ENCODE measurements around the gene FUZ. TPM values are rescaled to one million over a fixed set of nuclear protein-coding genes. Genes with fewer than 3 reads are reported as not detected.

FUZ gene
- total and polyA plus RNA-seq, 12 donors, result 7.6 to 72.5 (median 45.7) TPM

DNA sequence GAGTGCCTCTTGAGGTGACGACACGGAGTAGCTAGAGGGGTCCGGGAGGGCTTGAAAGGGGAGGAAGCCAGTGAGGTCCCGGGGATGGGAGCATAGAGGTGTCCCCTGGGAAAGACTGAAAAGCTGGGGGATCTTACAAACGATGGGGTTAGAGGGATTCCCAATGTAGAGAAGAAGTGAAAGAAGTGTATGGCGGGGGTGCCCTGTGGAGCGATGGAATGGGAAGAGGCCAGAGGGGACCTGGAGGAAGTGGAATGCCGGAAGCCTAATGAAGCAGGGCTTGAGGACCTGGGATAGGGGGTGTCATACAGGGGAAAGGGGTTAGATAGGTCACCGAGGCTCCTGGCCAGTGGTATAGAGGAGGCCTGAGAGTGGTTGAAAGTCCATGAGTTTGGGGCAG is 45.7 kb downstream of the FUZ start:
- 0 to 1% (median 1%) methylated on average over 9 of the region's 9 CpGs for WGBS, 4 donors

DNA sequence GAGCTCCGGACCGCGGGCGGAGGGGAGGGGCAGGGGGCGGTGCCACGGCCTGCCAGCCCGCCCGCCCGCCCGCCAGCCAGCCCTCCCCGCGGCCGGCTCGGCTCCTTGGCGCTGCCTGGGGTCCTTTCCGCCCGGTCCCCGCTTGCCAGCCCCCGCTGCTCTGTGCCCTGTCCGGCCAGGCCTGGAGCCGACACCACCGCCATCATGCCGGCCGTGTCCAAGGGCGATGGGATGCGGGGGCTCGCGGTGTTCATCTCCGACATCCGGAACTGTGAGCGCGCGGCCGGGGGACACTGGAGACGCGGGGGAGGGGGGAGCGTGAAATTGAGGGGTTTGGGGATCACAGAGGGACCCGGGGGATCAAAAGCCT is 46.2 kb downstream of the FUZ start, which contains the start of gene AP2A1:
TSS of gene AP2A1 (plus strand) at position 72 of the 370 bp plus-strand sequence. CDS start at position 205, 133 bp downstream.
- H3K36me3 ChIP-seq (replicated peaks in 1 of 2), result no peaks in the 10 kb centered on the region
- DNase-seq, result no peak
- peak within 1 kb of the TSS; percentile 87 to 98 (median 91) for H3K4me3 ChIP-seq
- intact Hi-C loops (cut with DNase I), result no loop called here
- H3K9me3 ChIP-seq (replicated peaks in 1 of 3), result no peaks in the 10 kb centered on the region
- peaks cover 28 to 40% of the 10 kb centered on the region in 2 donors for H3K4me1 ChIP-seq (replicated peaks in 1 of 2)
- H3K27me3 ChIP-seq, result no peaks in the 10 kb centered on the region
- TF ChIP-seq POLR2A (IDR thresholded peaks at IDR 0.05), result peak in 1 of 2 donors; percentile 51
- TF ChIP-seq, protein P1, sequence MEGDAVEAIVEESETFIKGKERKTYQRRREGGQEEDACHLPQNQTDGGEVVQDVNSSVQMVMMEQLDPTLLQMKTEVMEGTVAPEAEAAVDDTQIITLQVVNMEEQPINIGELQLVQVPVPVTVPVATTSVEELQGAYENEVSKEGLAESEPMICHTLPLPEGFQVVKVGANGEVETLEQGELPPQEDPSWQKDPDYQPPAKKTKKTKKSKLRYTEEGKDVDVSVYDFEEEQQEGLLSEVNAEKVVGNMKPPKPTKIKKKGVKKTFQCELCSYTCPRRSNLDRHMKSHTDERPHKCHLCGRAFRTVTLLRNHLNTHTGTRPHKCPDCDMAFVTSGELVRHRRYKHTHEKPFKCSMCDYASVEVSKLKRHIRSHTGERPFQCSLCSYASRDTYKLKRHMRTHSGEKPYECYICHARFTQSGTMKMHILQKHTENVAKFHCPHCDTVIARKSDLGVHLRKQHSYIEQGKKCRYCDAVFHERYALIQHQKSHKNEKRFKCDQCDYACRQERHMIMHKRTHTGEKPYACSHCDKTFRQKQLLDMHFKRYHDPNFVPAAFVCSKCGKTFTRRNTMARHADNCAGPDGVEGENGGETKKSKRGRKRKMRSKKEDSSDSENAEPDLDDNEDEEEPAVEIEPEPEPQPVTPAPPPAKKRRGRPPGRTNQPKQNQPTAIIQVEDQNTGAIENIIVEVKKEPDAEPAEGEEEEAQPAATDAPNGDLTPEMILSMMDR (IDR thresholded peaks at IDR 0.05), result no peak
- 0 to 1% (median 1%) methylated on average over 19 to 38 of the region's 38 CpGs; no CpG with 5 or more reads in 1 of the 4 donors for WGBS, 4 donors
- H3K27ac ChIP-seq, result peak within 1 kb of the TSS; percentile 84 to 95 (median 94)

More for the DNA sequence above, 45.7 kb downstream of the FUZ start:
- peak in 1 of 7 donors; percentile 28 for DNase-seq
- Histone ChIP-seq H3K27me3 (no peaks in the 10 kb centered on the region), H3K4me3 (peak overlapping the region; percentile 87 to 98 (median 91)), H3K27ac (peak overlapping the region; percentile 64 to 94 (median 76)), H3K9me3 (replicated peaks in 1 of 3) (no peaks in the 10 kb centered on the region), H3K4me1 (replicated peaks in 1 of 2) (peaks cover 28 to 40% of the 10 kb centered on the region in 2 donors), H3K36me3 (replicated peaks in 1 of 2) (no peaks in the 10 kb centered on the region)
- TF ChIP-seq, protein P1 (IDR thresholded peaks at IDR 0.05), result no peak
- no peak for TF ChIP-seq POLR2A (IDR thresholded peaks at IDR 0.05)
- intact Hi-C loops (cut with DNase I), result no loop called here

DNA sequence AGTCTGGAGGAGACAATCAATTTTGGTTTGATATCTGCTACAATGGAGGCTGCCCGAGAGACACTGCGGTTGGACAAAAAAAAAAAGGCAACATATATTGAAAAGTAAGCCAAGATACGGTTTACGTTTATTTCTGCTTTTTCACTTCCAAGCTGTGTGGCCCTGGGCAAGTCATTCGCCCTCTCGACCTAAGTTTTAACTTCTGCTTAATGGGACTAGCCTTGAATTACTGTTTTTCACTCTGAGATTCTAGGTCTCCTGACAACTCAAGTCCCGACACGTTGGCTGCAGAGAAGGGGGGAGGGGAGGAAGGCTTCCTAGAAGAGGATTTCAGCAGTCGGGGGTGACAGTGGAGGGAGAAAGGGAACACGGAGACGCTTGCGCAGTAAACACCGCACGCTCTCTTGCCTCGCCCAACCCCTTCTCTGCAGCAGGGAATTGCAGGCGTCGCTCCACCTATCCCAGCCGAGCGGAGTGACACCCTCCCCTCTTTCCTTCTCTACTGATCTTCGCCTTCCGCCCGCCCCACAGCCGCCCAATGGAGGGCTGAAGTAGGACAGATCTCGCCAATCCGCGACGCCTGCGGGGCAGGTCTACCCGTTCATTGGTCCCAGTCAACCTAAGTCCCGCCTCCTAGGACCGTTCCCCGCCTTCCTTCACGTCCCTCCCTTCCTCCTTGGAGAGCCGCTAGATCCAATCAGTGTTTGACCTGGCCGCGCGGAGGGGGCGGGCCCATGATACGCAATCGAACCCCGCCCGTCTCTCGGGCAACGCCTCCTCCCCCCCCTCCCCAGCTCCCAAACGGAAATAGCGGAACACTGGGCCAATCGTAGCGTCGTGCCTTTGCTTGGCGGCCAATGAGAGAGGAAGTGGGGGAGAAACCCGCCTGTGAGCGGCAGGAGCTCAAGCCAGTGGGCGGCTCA is 46.8 kb downstream of the FUZ start:
- WGBS, 4 donors, result 0 to 1% (median 1%) methylated on average over 42 to 53 of the region's 53 CpGs
- DNase-seq, result peak; percentile 99 to 100 (median 100)
- peak overlapping the region; percentile 84 to 95 (median 94) for H3K27ac ChIP-seq
- intact Hi-C loops (cut with DNase I), result no loop called here
- H3K9me3 ChIP-seq (replicated peaks in 1 of 3), result no peaks in the 10 kb centered on the region
- peak overlapping the region in 1 of 4 donors; percentile 94 for H3K4me3 ChIP-seq
- H3K27me3 ChIP-seq, result no peaks in the 10 kb centered on the region
- peaks cover 28 to 40% of the 10 kb centered on the region in 2 donors for H3K4me1 ChIP-seq (replicated peaks in 1 of 2)
- TF ChIP-seq, protein P1 (IDR thresholded peaks at IDR 0.05), result peak in 1 of 6 experiments; percentile 14
- peak; percentile 72 to 89 for TF ChIP-seq POLR2A (IDR thresholded peaks at IDR 0.05)
- H3K36me3 ChIP-seq (replicated peaks in 1 of 2), result no peaks in the 10 kb centered on the region

DNA sequence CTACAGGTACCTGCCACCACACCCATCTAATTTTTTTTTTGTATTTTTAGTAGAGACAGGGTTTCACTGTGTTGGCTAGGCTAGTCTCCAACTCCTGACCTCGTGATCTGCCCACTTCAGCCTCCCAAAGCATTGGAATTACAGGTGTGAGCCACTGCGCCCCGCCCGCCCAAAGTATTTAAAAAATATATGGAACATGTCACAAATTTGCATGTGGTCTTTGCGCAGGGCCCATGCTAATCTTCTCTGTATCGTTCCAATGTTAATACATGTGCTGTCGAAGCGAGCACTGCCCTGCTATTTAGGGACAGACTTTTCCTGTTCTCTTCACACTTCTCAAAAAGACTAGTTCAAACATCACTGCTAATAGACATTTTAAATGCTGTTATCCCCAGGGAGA is 48.8 kb downstream of the FUZ start:
- peaks cover 24 to 28% of the 10 kb centered on the region in 2 donors for H3K4me1 ChIP-seq (replicated peaks in 1 of 2)
- no peaks in the 10 kb centered on the region for H3K9me3 ChIP-seq (replicated peaks in 1 of 3)
- no peak overlapping the region for H3K4me3 ChIP-seq
- H3K27ac ChIP-seq, result no peak overlapping the region
- DNase-seq, result no peak
- TF ChIP-seq, protein P1 (IDR thresholded peaks at IDR 0.05), result no peak
- TF ChIP-seq POLR2A (IDR thresholded peaks at IDR 0.05), result no peak
- H3K27me3 ChIP-seq, result no peaks in the 10 kb centered on the region
- WGBS, 4 donors, result 92 to 96% (median 94%) methylated on average over 8 of the region's 8 CpGs
- intact Hi-C loops (cut with DNase I), result no loop called here
- no peaks in the 10 kb centered on the region for H3K36me3 ChIP-seq (replicated peaks in 1 of 2)
